Measurements from ENCODE around the gene TNRC18. TPM values are rescaled to one million over a fixed set of nuclear protein-coding genes. Genes with fewer than 3 reads are reported as not detected.

Gene TNRC18
- total RNA-seq, 5 donors from 2014 or later (not counting 1 experiment from before 2014, with no cell fraction given), result 58.8 to 71.0 (median 62.6) TPM

DNA sequence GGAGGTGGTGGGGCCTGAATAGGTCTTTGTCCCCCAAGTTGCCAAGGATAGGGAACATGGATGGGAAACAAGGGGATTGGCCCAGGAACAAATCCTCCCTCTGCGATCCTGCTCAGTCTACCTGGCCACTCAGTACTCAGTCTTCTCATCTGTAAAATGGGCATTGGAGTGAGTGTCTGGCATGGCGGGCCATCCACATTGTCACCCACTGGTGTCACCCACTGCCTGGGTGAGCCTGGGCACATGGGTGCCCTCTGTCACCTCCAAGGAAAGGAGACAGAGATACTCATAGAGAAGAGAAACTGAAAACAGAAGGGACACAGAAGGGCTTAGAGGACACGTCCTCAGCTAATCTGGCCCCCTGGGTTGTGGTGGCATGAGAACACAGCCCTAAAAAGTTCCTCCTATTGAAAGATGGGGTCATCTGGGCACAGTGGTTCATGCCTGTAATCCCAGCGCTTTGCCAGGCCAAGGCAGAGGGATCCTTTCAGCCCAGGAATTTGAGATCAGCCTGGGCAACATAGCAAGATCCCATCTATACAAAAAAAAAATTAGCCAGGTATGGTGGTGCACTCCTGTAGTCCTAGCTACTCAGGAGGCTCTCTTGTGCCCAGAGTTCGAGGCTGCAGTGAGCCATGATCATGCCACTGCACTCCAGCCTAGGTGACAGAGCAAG is 12.5 kb upstream of the TNRC18 start:
- H3K36me3 ChIP-seq (ENCODE audit: control insufficient read depth in 2 of 2, extremely low read depth in 1 of 2, insufficient read depth in 1 of 2, low read length in 1 of 2), result no peaks in the 10 kb centered on the region
- Mint-ChIP-seq H3K27me3 (peaks cover 15 to 33% of the 10 kb centered on the region in 2 donors), H3K9me3 (peaks cover 0 to 3% (median 0%) of the 10 kb centered on the region in 3 donors), H3K36me3 (peaks cover 19% of the 10 kb centered on the region), H3K4me3 (no peak overlapping the region), H3K27ac (no peak overlapping the region), H3K4me1 (no peaks in the 10 kb centered on the region)
- peaks cover 0 to 43% of the 10 kb centered on the region in 2 experiments for H3K27me3 ChIP-seq (replicated peaks in 1 of 2; ENCODE audit: control insufficient read depth in 2 of 2, extremely low read depth in 1 of 2, insufficient read depth in 2 of 2, low read length in 1 of 2)
- POLR2A ChIA-PET, result no interaction called here
- WGBS (ENCODE audit: insufficient coverage), result 64% methylated on average over 2 of the region's 5 CpGs
- CTCF ChIA-PET, result no interaction called here
- no peak for ATAC-seq (replicated peaks in 1 of 4)
- H3K4me3 ChIP-seq (ENCODE audit: control insufficient read depth in 1 of 2, extremely low read depth in 1 of 2, low read length in 1 of 2), result no peak overlapping the region
- no peak for DNase-seq
- H3K27ac ChIP-seq (ENCODE audit: low read length), result no peak overlapping the region
- no peaks in the 10 kb centered on the region for H3K9me3 ChIP-seq
- no peaks in the 10 kb centered on the region for H3K4me1 ChIP-seq (ENCODE audit: control insufficient read depth in 1 of 2, extremely low read depth in 1 of 2, insufficient read depth in 2 of 2, low read length in 2 of 2)

DNA sequence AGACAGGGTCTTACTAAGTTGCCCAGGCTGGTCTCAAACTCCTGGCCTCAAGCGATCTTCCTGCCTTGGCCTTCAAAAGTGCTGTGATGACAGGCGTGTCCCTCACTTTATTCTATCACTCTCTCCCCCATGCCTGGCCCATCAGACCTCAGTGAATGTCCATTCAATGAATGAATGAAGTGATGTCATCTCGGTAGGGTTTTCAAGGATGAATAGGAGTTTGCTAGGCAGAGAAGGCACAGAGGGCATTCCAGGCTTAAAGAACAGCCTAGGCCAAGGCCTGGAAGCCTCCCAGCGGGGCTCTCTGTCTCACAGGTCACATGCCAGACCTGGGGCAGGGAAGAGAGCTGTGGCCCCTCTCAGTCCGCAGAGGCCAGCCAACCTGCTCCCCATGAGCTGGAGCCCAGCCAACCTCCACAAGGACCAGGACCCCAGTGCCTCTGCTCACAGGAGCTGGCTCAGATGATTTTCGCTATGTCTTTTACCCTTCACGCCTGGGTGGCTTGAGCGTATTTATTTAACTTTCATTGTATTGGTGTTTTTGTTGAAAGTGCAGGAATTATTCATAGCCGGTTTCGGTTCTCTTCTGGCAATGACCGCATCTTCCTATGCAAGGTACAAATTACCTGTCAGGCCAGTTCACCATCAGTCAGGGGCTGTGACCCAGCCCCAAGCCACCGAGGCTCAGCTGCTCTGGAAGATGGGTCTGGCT is 11.8 kb upstream of the TNRC18 start:
- CTCF ChIA-PET, result no interaction called here
- 79% methylated on average over 3 of the region's 12 CpGs for WGBS (ENCODE audit: insufficient coverage)
- POLR2A ChIA-PET, result no interaction called here
- Histone ChIP-seq H3K9me3 (no peaks in the 10 kb centered on the region), H3K27ac (ENCODE audit: low read length) (no peak overlapping the region), H3K27me3 (replicated peaks in 1 of 2; ENCODE audit: control insufficient read depth in 2 of 2, extremely low read depth in 1 of 2, insufficient read depth in 2 of 2, low read length in 1 of 2) (peaks cover 0 to 47% of the 10 kb centered on the region in 2 experiments), H3K4me1 (ENCODE audit: control insufficient read depth in 1 of 2, extremely low read depth in 1 of 2, insufficient read depth in 2 of 2, low read length in 2 of 2) (no peaks in the 10 kb centered on the region), H3K36me3 (ENCODE audit: control insufficient read depth in 2 of 2, extremely low read depth in 1 of 2, insufficient read depth in 1 of 2, low read length in 1 of 2) (no peaks in the 10 kb centered on the region), H3K4me3 (ENCODE audit: control insufficient read depth in 1 of 2, extremely low read depth in 1 of 2, low read length in 1 of 2) (no peak overlapping the region)
- Mint-ChIP-seq H3K36me3 (peaks cover 19% of the 10 kb centered on the region), H3K4me3 (no peak overlapping the region), H3K27me3 (peaks cover 17 to 35% of the 10 kb centered on the region in 2 donors), H3K4me1 (no peaks in the 10 kb centered on the region), H3K9me3 (peaks cover 0 to 3% (median 0%) of the 10 kb centered on the region in 3 donors), H3K27ac (no peak overlapping the region)
- ATAC-seq (replicated peaks in 1 of 4), result no peak
- DNase-seq, result no peak

DNA sequence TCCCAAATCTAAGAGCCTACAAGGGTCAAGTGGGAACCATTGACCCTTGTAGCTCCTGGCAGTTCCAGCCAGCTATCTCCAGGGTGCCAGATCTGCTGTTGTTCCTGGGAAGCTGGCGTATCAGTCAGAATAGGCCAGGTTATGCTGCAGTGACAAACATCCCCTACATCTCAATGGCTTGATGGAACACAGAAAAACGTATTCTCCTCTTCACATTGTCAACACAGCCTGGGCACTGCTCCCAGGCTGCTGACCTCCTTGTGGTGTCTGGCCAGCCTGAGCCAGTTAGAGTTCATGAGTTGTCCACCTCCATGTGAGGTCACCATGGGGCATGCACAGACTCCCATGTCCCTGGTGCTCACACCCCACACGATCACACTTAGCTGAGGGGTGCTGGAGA is 9.5 kb upstream of the TNRC18 start:
- no peak overlapping the region for H3K4me3 Mint-ChIP-seq
- H3K9me3 Mint-ChIP-seq, result peaks cover 0 to 3% (median 0%) of the 10 kb centered on the region in 3 donors
- ChIA-PET CTCF (interaction anchor here in 1 of 2 donors (0.9 kb wide), 1 partner anchor 37 kb away, joined by 4 read pairs; no protein-coding TSS in a partner anchor), POLR2A (interaction anchor here (0.6 kb wide), 2 partner anchors 10 to 255 kb away, joined by 3 to 6 read pairs; partner anchors contain the start of gene TNRC18 (in 1 of the 2))
- peaks cover 8 to 13% (median 12%) of the 10 kb centered on the region in 3 donors for H3K4me1 Mint-ChIP-seq
- Histone ChIP-seq H3K4me3 (ENCODE audit: control insufficient read depth in 1 of 2, extremely low read depth in 1 of 2, low read length in 1 of 2) (no peak overlapping the region), H3K27me3 (replicated peaks in 1 of 2; ENCODE audit: control insufficient read depth in 2 of 2, extremely low read depth in 1 of 2, insufficient read depth in 2 of 2, low read length in 1 of 2) (peaks cover 0 to 66% of the 10 kb centered on the region in 2 experiments), H3K4me1 (ENCODE audit: control insufficient read depth in 1 of 2, extremely low read depth in 1 of 2, insufficient read depth in 2 of 2, low read length in 2 of 2) (peaks cover 3 to 21% of the 10 kb centered on the region in 2 experiments), H3K36me3 (ENCODE audit: control insufficient read depth in 2 of 2, extremely low read depth in 1 of 2, insufficient read depth in 1 of 2, low read length in 1 of 2) (no peaks in the 10 kb centered on the region), H3K27ac (ENCODE audit: low read length) (no peak overlapping the region), H3K9me3 (no peaks in the 10 kb centered on the region)
- H3K27ac Mint-ChIP-seq, result no peak overlapping the region
- no peak for DNase-seq
- H3K27me3 Mint-ChIP-seq, result peaks cover 27 to 56% of the 10 kb centered on the region in 2 donors
- no peak for ATAC-seq (replicated peaks in 1 of 4)
- peaks cover 19% of the 10 kb centered on the region for H3K36me3 Mint-ChIP-seq
- 73% methylated on average over 2 of the region's 3 CpGs for WGBS (ENCODE audit: insufficient coverage)

DNA sequence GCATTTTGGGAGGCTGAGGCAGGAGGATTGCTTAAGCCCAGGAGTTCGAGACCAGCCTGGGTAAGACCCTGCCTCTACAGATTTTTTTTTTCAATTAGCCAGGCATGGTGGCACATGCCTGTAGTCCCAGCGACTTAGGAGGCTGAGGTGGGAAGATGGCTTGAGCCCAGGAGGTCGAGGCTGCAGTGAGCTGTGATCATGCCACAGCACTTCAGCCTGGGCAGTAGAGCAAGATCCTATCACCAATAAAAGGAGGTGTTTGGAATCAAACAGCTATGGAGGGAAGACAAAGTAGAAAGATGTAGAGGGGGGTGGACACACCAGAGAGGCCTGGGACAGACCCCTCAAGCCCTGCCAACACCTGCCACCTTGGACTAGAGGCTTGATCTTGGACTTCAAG is 9.1 kb upstream of the TNRC18 start:
- Histone ChIP-seq H3K4me3 (ENCODE audit: control insufficient read depth in 1 of 2, extremely low read depth in 1 of 2, low read length in 1 of 2) (no peak overlapping the region), H3K27ac (ENCODE audit: low read length) (no peak overlapping the region), H3K36me3 (ENCODE audit: control insufficient read depth in 2 of 2, extremely low read depth in 1 of 2, insufficient read depth in 1 of 2, low read length in 1 of 2) (no peaks in the 10 kb centered on the region), H3K9me3 (no peaks in the 10 kb centered on the region), H3K4me1 (ENCODE audit: control insufficient read depth in 1 of 2, extremely low read depth in 1 of 2, insufficient read depth in 2 of 2, low read length in 2 of 2) (peaks cover 3 to 25% of the 10 kb centered on the region in 2 experiments), H3K27me3 (replicated peaks in 1 of 2; ENCODE audit: control insufficient read depth in 2 of 2, extremely low read depth in 1 of 2, insufficient read depth in 2 of 2, low read length in 1 of 2) (peaks cover 0 to 71% of the 10 kb centered on the region in 2 experiments)
- H3K4me3 Mint-ChIP-seq, result no peak overlapping the region
- WGBS (ENCODE audit: insufficient coverage), result 64% methylated on average over 3 of the region's 3 CpGs
- H3K36me3 Mint-ChIP-seq, result peaks cover 19% of the 10 kb centered on the region
- peaks cover 0 to 3% (median 0%) of the 10 kb centered on the region in 3 donors for H3K9me3 Mint-ChIP-seq
- no peak for ATAC-seq (replicated peaks in 1 of 4)
- peaks cover 27 to 58% of the 10 kb centered on the region in 2 donors for H3K27me3 Mint-ChIP-seq
- no peak for DNase-seq
- ChIA-PET POLR2A (interaction anchor here (0.6 kb wide), 2 partner anchors 9 to 255 kb away, joined by 3 to 6 read pairs; partner anchors contain the start of gene TNRC18 (in 1 of the 2)), CTCF (interaction anchor here in 1 of 2 donors (0.9 kb wide), 1 partner anchor 36 kb away, joined by 4 read pairs; no protein-coding TSS in a partner anchor)
- H3K4me1 Mint-ChIP-seq, result peaks cover 8 to 14% (median 12%) of the 10 kb centered on the region in 3 donors
- H3K27ac Mint-ChIP-seq, result no peak overlapping the region

DNA sequence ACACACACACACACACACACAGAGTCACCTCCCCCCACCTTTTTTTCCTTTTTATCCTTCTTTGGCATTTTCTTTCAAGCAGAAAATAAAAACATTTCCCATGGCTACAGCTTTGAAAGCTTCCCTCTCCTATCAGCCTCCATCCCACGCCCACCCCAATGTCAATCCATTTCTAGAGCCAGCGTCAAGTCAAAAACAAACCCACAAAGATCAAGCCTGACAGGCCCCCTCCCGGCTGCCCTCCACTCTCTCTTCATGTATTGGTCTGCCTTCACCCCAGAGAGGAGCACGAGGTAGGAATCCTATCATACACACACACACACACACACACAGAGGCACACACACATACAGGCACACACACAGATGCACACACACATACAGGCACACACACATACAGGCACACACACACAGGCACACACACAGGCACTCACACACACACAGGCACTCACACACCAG is 8.0 kb upstream of the TNRC18 start:
- ChIA-PET POLR2A (no interaction called here), CTCF (interaction anchor here in 1 of 2 donors (0.7 kb wide), 1 partner anchor 31 kb away, joined by 3 read pairs; no protein-coding TSS in a partner anchor)
- no peak for DNase-seq
- Mint-ChIP-seq H3K9me3 (peaks cover 0 to 3% (median 0%) of the 10 kb centered on the region in 3 donors), H3K4me3 (peak overlapping the region in 1 of 3 donors; percentile 3), H3K27ac (no peak overlapping the region), H3K27me3 (peaks cover 31 to 68% of the 10 kb centered on the region in 2 donors), H3K36me3 (peaks cover 11% of the 10 kb centered on the region), H3K4me1 (peaks cover 8 to 23% (median 15%) of the 10 kb centered on the region in 3 donors)
- no peaks in the 10 kb centered on the region for H3K36me3 ChIP-seq (ENCODE audit: control insufficient read depth in 2 of 2, extremely low read depth in 1 of 2, insufficient read depth in 1 of 2, low read length in 1 of 2)
- H3K4me3 ChIP-seq (ENCODE audit: control insufficient read depth in 1 of 2, extremely low read depth in 1 of 2, low read length in 1 of 2), result no peak overlapping the region
- WGBS (ENCODE audit: insufficient coverage), result 51% methylated on average over 4 of the region's 4 CpGs
- no peak for ATAC-seq (replicated peaks in 1 of 4)
- H3K4me1 ChIP-seq (ENCODE audit: control insufficient read depth in 1 of 2, extremely low read depth in 1 of 2, insufficient read depth in 2 of 2, low read length in 2 of 2), result peaks cover 3 to 36% of the 10 kb centered on the region in 2 experiments
- no peak overlapping the region for H3K27ac ChIP-seq (ENCODE audit: low read length)
- H3K27me3 ChIP-seq (replicated peaks in 1 of 2; ENCODE audit: control insufficient read depth in 2 of 2, extremely low read depth in 1 of 2, insufficient read depth in 2 of 2, low read length in 1 of 2), result peaks cover 0 to 82% of the 10 kb centered on the region in 2 experiments
- no peaks in the 10 kb centered on the region for H3K9me3 ChIP-seq

DNA sequence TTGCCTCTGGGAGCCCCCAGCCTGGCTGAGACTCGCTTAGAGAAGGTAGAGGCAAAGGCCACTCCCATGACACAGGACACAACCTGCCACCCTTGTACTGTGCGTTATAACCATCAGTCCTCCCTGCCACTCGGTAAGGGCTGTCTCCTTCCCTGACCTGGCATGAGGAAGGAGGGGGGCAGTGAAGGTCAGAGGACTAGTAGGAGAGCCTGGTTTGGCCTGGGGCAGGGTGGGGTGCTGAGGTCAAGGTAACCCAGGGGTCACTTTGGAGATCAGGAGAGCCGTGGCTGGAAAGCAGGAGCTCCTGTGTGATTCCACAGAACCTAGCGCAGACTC is 6.9 kb upstream of the TNRC18 start:
- peak overlapping the region in 1 of 2 donors; percentile 39 for H3K27ac Mint-ChIP-seq
- CTCF ChIA-PET, result no interaction called here
- H3K4me1 ChIP-seq (ENCODE audit: control insufficient read depth in 1 of 2, extremely low read depth in 1 of 2, insufficient read depth in 2 of 2, low read length in 2 of 2), result peaks cover 3 to 45% of the 10 kb centered on the region in 2 experiments
- peaks cover 0 to 3% (median 0%) of the 10 kb centered on the region in 3 donors for H3K9me3 Mint-ChIP-seq
- POLR2A ChIA-PET, result no interaction called here
- no peaks in the 10 kb centered on the region for H3K36me3 ChIP-seq (ENCODE audit: control insufficient read depth in 2 of 2, extremely low read depth in 1 of 2, insufficient read depth in 1 of 2, low read length in 1 of 2)
- H3K36me3 Mint-ChIP-seq, result peaks cover 8% of the 10 kb centered on the region
- no peak overlapping the region for H3K27ac ChIP-seq (ENCODE audit: low read length)
- H3K9me3 ChIP-seq, result no peaks in the 10 kb centered on the region
- H3K4me1 Mint-ChIP-seq, result peaks cover 10 to 30% (median 23%) of the 10 kb centered on the region in 3 donors
- no peak overlapping the region for H3K4me3 ChIP-seq (ENCODE audit: control insufficient read depth in 1 of 2, extremely low read depth in 1 of 2, low read length in 1 of 2)
- peaks cover 36 to 76% of the 10 kb centered on the region in 2 donors for H3K27me3 Mint-ChIP-seq
- peaks cover 0 to 84% of the 10 kb centered on the region in 2 experiments for H3K27me3 ChIP-seq (replicated peaks in 1 of 2; ENCODE audit: control insufficient read depth in 2 of 2, extremely low read depth in 1 of 2, insufficient read depth in 2 of 2, low read length in 1 of 2)
- no peak overlapping the region for H3K4me3 Mint-ChIP-seq
- ATAC-seq (replicated peaks in 1 of 4), result no peak
- WGBS (ENCODE audit: insufficient coverage), result no CpG with 5 or more reads among the region's 5 CpGs
- DNase-seq, result no peak
